Measurements from ENCODE around the gene ATP11A.

Gene ATP11A

DNA sequence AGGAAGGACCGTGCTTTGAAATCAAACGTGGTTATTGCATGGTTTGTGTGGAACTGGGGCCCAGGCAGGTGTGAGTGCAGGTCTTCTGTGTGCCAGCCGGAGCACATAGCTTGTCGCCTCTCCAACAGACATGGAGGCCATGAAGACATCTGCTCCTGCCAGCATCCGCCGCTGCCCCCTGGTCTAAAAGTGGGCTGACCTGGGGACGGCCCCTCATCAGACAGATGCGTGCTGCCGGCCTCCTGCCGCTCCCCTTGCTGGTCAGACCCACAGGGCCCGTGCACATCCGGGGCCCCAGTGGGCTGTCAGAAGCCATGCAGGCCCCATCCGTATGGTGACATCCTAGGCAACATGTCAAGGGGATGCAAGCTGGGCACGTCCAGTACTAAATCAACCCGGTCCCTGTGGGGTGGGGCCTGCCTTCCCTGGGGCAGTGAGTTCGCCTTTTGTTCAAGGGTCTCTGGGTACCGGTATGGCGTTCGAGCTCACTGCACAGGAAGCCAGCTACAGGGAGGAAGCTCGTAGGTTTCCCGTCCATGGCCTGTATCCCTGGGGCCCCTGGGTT is 191.2 kb downstream of the ATP11A start:
- POLR2A ChIA-PET, result no interaction called here
- TF ChIP-seq ZNF510 (tag by site-specific recombination; IDR thresholded peaks at IDR 0.05; ENCODE audit: insufficient replicate concordance) (no peak), ZNF175 (tag by site-specific recombination; IDR thresholded peaks at IDR 0.05) (no peak), ZNF221 (tag by site-specific recombination; IDR thresholded peaks at IDR 0.05; ENCODE audit: borderline replicate concordance) (no peak), ZBTB17 (tag by site-specific recombination; IDR thresholded peaks at IDR 0.05) (no peak), ZNF202 (tag by site-specific recombination; IDR thresholded peaks at IDR 0.05; ENCODE audit: borderline replicate concordance) (no peak), ZSCAN16 (tag by site-specific recombination; IDR thresholded peaks at IDR 0.05) (no peak), YY1 (tag by site-specific recombination; IDR thresholded peaks at IDR 0.05) (no peak), ZNF133 (tag by site-specific recombination; IDR thresholded peaks at IDR 0.05) (no peak), ZNF2 (tag by site-specific recombination; IDR thresholded peaks at IDR 0.05) (no peak), ZFP37 (tag by site-specific recombination; IDR thresholded peaks at IDR 0.05) (no peak), ZNF184 (tag by site-specific recombination; IDR thresholded peaks at IDR 0.05) (no peak), ZNF623 (tag by site-specific recombination; IDR thresholded peaks at IDR 0.05) (no peak)
- TF ChIP-seq, protein P1, sequence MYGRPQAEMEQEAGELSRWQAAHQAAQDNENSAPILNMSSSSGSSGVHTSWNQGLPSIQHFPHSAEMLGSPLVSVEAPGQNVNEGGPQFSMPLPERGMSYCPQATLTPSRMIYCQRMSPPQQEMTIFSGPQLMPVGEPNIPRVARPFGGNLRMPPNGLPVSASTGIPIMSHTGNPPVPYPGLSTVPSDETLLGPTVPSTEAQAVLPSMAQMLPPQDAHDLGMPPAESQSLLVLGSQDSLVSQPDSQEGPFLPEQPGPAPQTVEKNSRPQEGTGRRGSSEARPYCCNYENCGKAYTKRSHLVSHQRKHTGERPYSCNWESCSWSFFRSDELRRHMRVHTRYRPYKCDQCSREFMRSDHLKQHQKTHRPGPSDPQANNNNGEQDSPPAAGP (tag by site-specific recombination; IDR thresholded peaks at IDR 0.05), result no peak
- TF ChIP-seq, protein P2, sequence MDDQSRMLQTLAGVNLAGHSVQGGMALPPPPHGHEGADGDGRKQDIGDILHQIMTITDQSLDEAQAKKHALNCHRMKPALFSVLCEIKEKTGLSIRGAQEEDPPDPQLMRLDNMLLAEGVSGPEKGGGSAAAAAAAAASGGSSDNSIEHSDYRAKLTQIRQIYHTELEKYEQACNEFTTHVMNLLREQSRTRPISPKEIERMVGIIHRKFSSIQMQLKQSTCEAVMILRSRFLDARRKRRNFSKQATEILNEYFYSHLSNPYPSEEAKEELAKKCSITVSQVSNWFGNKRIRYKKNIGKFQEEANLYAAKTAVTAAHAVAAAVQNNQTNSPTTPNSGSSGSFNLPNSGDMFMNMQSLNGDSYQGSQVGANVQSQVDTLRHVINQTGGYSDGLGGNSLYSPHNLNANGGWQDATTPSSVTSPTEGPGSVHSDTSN (CRISPR knock-in tag; IDR thresholded peaks at IDR 0.05), result no peak
- Histone ChIP-seq H3K36me3 (ENCODE audit: control insufficient read depth in 2 of 2, insufficient read depth in 1 of 2, low read length in 2 of 2) (peaks cover 0 to 20% of the 10 kb centered on the region in 2 experiments; a peak in 1 of 3 replicates), H3K9me3 (ENCODE audit: control insufficient read depth, insufficient read depth, low read depth, low read length) (no peaks in the 10 kb centered on the region), H3K4me3 (ENCODE audit: low read depth, low read length) (no peak overlapping the region), H3K27ac (ENCODE audit: extremely low read depth, low read depth, low read length) (no peak overlapping the region), H3K4me1 (ENCODE audit: control insufficient read depth, insufficient read depth, low read length) (no peaks in the 10 kb centered on the region)
- CTCF ChIA-PET, result interaction anchor here (1.0 kb wide), 1 partner anchor 240 kb away, joined by 3 read pairs; no protein-coding TSS in a partner anchor

DNA sequence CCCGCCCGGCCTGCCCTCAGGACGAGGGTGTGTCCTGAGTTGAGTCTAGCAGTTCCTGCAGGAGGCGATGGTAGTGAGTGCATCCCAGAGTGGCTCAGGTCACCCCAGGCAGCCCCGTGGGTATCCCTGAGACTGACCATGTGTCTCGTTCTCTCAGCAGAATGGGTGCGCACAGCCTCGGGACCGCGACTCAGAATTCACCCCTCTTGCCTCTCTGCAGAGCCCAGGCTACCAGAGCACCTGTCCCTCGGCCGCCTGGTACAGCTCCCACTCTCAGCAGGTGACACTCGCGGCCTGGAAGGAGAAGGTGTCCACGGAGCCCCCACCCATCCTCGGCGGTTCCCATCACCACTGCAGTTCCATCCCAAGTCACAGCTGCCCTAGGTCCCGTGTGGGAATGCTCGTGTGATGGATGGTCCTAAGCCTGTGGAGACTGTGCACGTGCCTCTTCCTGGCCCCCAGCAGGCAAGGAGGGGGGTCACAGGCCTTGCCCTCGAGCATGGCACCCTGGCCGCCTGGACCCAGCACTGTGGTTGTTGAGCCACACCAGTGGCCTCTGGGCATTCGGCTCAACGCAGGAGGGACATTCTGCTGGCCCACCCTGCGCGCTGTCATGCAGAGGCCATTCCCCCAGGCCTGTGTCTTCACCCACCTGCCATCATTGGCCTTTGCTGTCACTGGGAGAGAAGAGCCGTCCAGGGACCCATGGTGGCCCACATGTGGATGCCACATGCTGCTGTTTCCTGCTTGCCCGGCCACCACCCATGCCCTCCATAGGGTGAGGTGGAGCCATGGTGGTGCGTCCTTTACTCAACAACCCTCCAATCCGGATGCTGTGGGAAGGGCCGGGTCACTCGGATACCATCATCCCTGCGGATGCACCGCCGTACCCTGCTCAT is 192.1 kb downstream of the ATP11A start:
- POLR2A ChIA-PET, result no interaction called here
- CTCF ChIA-PET, result interaction anchor here (0.6 to 1.0 kb wide), 2 partner anchors 16 to 241 kb away, joined by 3 to 4 read pairs; no protein-coding TSS in a partner anchor
- H3K4me1 ChIP-seq (ENCODE audit: control insufficient read depth, insufficient read depth, low read length), result no peaks in the 10 kb centered on the region
- no peak overlapping the region for H3K4me3 ChIP-seq (ENCODE audit: low read depth, low read length)
- H3K36me3 ChIP-seq (ENCODE audit: control insufficient read depth in 2 of 2, insufficient read depth in 1 of 2, low read length in 2 of 2), result peaks cover 0 to 20% of the 10 kb centered on the region in 2 experiments; a peak in 1 of 3 replicates
- H3K27ac ChIP-seq (ENCODE audit: extremely low read depth, low read depth, low read length), result no peak overlapping the region
- no peaks in the 10 kb centered on the region for H3K9me3 ChIP-seq (ENCODE audit: control insufficient read depth, insufficient read depth, low read depth, low read length)
- no peak for TF ChIP-seq ZBTB1 (tag by site-specific recombination; IDR thresholded peaks at IDR 0.05)
- TF ChIP-seq GLIS2 (tag by site-specific recombination; IDR thresholded peaks at IDR 0.05), result peak; percentile 25; the same call in 1 of the 2 replicates
- TF ChIP-seq, protein P3, sequence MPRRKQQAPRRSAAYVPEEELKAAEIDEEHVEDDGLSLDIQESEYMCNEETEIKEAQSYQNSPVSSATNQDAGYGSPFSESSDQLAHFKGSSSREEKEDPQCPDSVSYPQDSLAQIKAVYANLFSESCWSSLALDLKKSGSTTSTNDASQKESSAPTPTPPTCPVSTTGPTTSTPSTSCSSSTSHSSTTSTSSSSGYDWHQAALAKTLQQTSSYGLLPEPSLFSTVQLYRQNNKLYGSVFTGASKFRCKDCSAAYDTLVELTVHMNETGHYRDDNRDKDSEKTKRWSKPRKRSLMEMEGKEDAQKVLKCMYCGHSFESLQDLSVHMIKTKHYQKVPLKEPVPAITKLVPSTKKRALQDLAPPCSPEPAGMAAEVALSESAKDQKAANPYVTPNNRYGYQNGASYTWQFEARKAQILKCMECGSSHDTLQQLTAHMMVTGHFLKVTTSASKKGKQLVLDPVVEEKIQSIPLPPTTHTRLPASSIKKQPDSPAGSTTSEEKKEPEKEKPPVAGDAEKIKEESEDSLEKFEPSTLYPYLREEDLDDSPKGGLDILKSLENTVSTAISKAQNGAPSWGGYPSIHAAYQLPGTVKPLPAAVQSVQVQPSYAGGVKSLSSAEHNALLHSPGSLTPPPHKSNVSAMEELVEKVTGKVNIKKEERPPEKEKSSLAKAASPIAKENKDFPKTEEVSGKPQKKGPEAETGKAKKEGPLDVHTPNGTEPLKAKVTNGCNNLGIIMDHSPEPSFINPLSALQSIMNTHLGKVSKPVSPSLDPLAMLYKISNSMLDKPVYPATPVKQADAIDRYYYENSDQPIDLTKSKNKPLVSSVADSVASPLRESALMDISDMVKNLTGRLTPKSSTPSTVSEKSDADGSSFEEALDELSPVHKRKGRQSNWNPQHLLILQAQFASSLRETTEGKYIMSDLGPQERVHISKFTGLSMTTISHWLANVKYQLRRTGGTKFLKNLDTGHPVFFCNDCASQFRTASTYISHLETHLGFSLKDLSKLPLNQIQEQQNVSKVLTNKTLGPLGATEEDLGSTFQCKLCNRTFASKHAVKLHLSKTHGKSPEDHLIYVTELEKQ (tag by site-specific recombination; IDR thresholded peaks at IDR 0.05; ENCODE audit: borderline replicate concordance), result no peak
- no peak for TF ChIP-seq ZNF423 (tag by site-specific recombination; IDR thresholded peaks at IDR 0.05)
- no peak for TF ChIP-seq ZNF426 (tag by site-specific recombination; IDR thresholded peaks at IDR 0.05)
- TF ChIP-seq, protein P4, sequence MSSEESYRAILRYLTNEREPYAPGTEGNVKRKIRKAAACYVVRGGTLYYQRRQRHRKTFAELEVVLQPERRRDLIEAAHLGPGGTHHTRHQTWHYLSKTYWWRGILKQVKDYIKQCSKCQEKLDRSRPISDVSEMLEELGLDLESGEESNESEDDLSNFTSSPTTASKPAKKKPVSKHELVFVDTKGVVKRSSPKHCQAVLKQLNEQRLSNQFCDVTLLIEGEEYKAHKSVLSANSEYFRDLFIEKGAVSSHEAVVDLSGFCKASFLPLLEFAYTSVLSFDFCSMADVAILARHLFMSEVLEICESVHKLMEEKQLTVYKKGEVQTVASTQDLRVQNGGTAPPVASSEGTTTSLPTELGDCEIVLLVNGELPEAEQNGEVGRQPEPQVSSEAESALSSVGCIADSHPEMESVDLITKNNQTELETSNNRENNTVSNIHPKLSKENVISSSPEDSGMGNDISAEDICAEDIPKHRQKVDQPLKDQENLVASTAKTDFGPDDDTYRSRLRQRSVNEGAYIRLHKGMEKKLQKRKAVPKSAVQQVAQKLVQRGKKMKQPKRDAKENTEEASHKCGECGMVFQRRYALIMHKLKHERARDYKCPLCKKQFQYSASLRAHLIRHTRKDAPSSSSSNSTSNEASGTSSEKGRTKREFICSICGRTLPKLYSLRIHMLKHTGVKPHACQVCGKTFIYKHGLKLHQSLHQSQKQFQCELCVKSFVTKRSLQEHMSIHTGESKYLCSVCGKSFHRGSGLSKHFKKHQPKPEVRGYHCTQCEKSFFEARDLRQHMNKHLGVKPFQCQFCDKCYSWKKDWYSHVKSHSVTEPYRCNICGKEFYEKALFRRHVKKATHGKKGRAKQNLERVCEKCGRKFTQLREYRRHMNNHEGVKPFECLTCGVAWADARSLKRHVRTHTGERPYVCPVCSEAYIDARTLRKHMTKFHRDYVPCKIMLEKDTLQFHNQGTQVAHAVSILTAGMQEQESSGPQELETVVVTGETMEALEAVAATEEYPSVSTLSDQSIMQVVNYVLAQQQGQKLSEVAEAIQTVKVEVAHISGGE (tag by site-specific recombination; conservative IDR thresholded peaks at IDR 0.05; ENCODE audit: low read depth), result no peak
- TF ChIP-seq, protein P5, sequence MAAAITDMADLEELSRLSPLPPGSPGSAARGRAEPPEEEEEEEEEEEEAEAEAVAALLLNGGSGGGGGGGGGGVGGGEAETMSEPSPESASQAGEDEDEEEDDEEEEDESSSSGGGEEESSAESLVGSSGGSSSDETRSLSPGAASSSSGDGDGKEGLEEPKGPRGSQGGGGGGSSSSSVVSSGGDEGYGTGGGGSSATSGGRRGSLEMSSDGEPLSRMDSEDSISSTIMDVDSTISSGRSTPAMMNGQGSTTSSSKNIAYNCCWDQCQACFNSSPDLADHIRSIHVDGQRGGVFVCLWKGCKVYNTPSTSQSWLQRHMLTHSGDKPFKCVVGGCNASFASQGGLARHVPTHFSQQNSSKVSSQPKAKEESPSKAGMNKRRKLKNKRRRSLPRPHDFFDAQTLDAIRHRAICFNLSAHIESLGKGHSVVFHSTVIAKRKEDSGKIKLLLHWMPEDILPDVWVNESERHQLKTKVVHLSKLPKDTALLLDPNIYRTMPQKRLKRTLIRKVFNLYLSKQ (tag by site-specific recombination; IDR thresholded peaks at IDR 0.05; ENCODE audit: borderline replicate concordance), result no peak

All from HEK293 (cell line).